HepG2 (cell line): ENCODE data around the gene SPPL2B.

ENCODE experiments used
- MIXL1 ChIP-seq: IDR thresholded peaks from 2 replicates; pipeline ENCODE4 v1.6.1; 2016
- TF ChIP-seq, protein P1 (sequence below): sonication (generic); formaldehyde crosslinking; IDR thresholded peaks from 2 replicates; pipeline ENCODE4 v1.5.0; 2020; ENCODE audit warnings: mild to moderate bottlenecking, missing genetic modification reagents, moderate library complexity

DNA sequence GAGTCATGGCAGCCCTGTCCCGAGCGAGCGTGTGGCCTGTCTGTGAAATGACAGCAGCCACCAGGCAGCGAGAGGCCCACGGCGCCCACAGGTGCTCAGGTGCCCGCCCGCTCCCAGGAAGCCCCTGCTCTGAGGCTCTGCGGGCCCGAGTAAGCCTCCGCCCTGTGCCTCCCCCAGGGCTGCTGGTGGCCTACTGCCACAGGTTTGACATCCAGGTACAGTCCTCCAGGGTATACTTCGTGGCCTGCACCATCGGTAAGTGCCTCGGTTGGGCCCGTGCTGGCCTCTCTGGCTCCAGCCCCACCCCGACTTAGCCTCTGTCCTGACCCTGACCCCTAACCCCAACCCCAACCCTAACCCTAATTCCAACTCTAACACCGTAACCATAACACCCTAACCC is 16.6 kb downstream of the SPPL2B start:
- TF ChIP-seq, protein P1, sequence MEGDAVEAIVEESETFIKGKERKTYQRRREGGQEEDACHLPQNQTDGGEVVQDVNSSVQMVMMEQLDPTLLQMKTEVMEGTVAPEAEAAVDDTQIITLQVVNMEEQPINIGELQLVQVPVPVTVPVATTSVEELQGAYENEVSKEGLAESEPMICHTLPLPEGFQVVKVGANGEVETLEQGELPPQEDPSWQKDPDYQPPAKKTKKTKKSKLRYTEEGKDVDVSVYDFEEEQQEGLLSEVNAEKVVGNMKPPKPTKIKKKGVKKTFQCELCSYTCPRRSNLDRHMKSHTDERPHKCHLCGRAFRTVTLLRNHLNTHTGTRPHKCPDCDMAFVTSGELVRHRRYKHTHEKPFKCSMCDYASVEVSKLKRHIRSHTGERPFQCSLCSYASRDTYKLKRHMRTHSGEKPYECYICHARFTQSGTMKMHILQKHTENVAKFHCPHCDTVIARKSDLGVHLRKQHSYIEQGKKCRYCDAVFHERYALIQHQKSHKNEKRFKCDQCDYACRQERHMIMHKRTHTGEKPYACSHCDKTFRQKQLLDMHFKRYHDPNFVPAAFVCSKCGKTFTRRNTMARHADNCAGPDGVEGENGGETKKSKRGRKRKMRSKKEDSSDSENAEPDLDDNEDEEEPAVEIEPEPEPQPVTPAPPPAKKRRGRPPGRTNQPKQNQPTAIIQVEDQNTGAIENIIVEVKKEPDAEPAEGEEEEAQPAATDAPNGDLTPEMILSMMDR (CRISPR knock-in tag) = no peak
- TF ChIP-seq MIXL1 (CRISPR knock-in tag) = no peak
